ENCODE data around the gene LRRC27.
"Not testable (repeated sequence)": the region's sequence is repeated elsewhere in the genome, so short reads cannot be mapped to it uniquely, and the experiment has no call there.

LRRC27 gene

GRCh38 chr10:132313865-132314264 is 18.1 kb upstream of the LRRC27 start:
- no peaks in the 10 kb centered on the region for H3K36me3 ChIP-seq (ENCODE audit: control insufficient read depth in 1 of 2, insufficient read depth in 2 of 2, low read depth in 1 of 2, low read length in 2 of 2)
- WGBS, result 96% methylated on average over 5 of the region's 6 CpGs
- peaks cover 7% of the 10 kb centered on the region for H3K4me1 ChIP-seq (ENCODE audit: control insufficient read depth, insufficient read depth, low read depth, low read length)
- H3K4ac ChIP-seq (ENCODE audit: low read depth in 1 of 2, low read length in 2 of 2), result no peak overlapping the region
- H3K4me3 ChIP-seq (ENCODE audit: insufficient read depth in 1 of 2, low read depth in 1 of 2, low read length in 2 of 2), result no peak overlapping the region
- peaks cover 5% of the 10 kb centered on the region for H3K9me3 ChIP-seq (ENCODE audit: control insufficient read depth, low read length)
- no peak overlapping the region for H2BK12ac ChIP-seq (ENCODE audit: low read length in 2 of 2)
- peaks cover 1% of the 10 kb centered on the region for H3K79me1 ChIP-seq (replicated peaks; ENCODE audit: low read length, poor library complexity, severe bottlenecking)
- no peak overlapping the region for H4K8ac ChIP-seq (ENCODE audit: low read length)
- H3K23ac ChIP-seq (ENCODE audit: low read length in 2 of 2), result no peak overlapping the region
- peaks cover 0 to 8% of the 10 kb centered on the region in 2 experiments for H3K27me3 ChIP-seq (ENCODE audit: control insufficient read depth in 1 of 2, insufficient read depth in 1 of 2, low read length in 2 of 2)
- H2BK5ac ChIP-seq (ENCODE audit: low read depth, low read length, poor library complexity, severe bottlenecking), result no peak overlapping the region
- H2AK5ac ChIP-seq (ENCODE audit: low read length, severe bottlenecking), result no peak overlapping the region
- H3K4me2 ChIP-seq (ENCODE audit: low read length, poor library complexity, severe bottlenecking), result no peak overlapping the region
- H3K9ac ChIP-seq (ENCODE audit: low read length), result no peak overlapping the region
- no peak overlapping the region for H2AFZ ChIP-seq (ENCODE audit: low read depth, low read length)
- DNase-seq, result no peak
- no peak overlapping the region for H3K18ac ChIP-seq (ENCODE audit: low read depth in 1 of 2, low read length in 2 of 2)
- no peak overlapping the region for H3K14ac ChIP-seq (ENCODE audit: low read length in 2 of 2)
- no peak overlapping the region for H3K27ac ChIP-seq (ENCODE audit: low read length, poor library complexity, severe bottlenecking)
- H2BK15ac ChIP-seq (ENCODE audit: low read depth, poor library complexity, severe bottlenecking), result no peak overlapping the region
- no peak overlapping the region for H4K91ac ChIP-seq (ENCODE audit: low read length)
- H2BK120ac ChIP-seq (ENCODE audit: low read depth, low read length), result no peak overlapping the region

GRCh38 chr10:132314336-132314735 is 17.7 kb upstream of the LRRC27 start:
- no peak overlapping the region for H3K23ac ChIP-seq (ENCODE audit: low read length in 2 of 2)
- no peak overlapping the region for H2BK5ac ChIP-seq (ENCODE audit: low read depth, low read length, poor library complexity, severe bottlenecking)
- H3K14ac ChIP-seq (ENCODE audit: low read length in 2 of 2), result no peak overlapping the region
- no peaks in the 10 kb centered on the region for H3K36me3 ChIP-seq (ENCODE audit: control insufficient read depth in 1 of 2, insufficient read depth in 2 of 2, low read depth in 1 of 2, low read length in 2 of 2)
- H3K9ac ChIP-seq (ENCODE audit: low read length), result no peak overlapping the region
- no peak overlapping the region for H3K27ac ChIP-seq (ENCODE audit: low read length, poor library complexity, severe bottlenecking)
- no peak overlapping the region for H4K91ac ChIP-seq (ENCODE audit: low read length)
- peaks cover 0 to 4% of the 10 kb centered on the region in 2 experiments for H3K27me3 ChIP-seq (ENCODE audit: control insufficient read depth in 1 of 2, insufficient read depth in 1 of 2, low read length in 2 of 2)
- no peak overlapping the region for H2BK15ac ChIP-seq (ENCODE audit: low read depth, poor library complexity, severe bottlenecking)
- no peak overlapping the region for H3K4me2 ChIP-seq (ENCODE audit: low read length, poor library complexity, severe bottlenecking)
- H3K4me1 ChIP-seq (ENCODE audit: control insufficient read depth, insufficient read depth, low read depth, low read length), result peaks cover 4% of the 10 kb centered on the region
- H3K4me3 ChIP-seq (ENCODE audit: insufficient read depth in 1 of 2, low read depth in 1 of 2, low read length in 2 of 2), result no peak overlapping the region
- no peak overlapping the region for H2AFZ ChIP-seq (ENCODE audit: low read depth, low read length)
- H3K79me1 ChIP-seq (replicated peaks; ENCODE audit: low read length, poor library complexity, severe bottlenecking), result peaks cover 2% of the 10 kb centered on the region
- peaks cover 5% of the 10 kb centered on the region for H3K9me3 ChIP-seq (ENCODE audit: control insufficient read depth, low read length)
- H3K18ac ChIP-seq (ENCODE audit: low read depth in 1 of 2, low read length in 2 of 2), result no peak overlapping the region
- no peak overlapping the region for H2BK12ac ChIP-seq (ENCODE audit: low read length in 2 of 2)
- no peak overlapping the region for H4K8ac ChIP-seq (ENCODE audit: low read length)
- WGBS, result 95% methylated on average over 3 of the region's 4 CpGs
- DNase-seq, result no peak
- no peak overlapping the region for H2BK120ac ChIP-seq (ENCODE audit: low read depth, low read length)
- H2AK5ac ChIP-seq (ENCODE audit: low read length, severe bottlenecking), result no peak overlapping the region
- no peak overlapping the region for H3K4ac ChIP-seq (ENCODE audit: low read depth in 1 of 2, low read length in 2 of 2)

GRCh38 chr10:132314881-132315280 is 17.1 kb upstream of the LRRC27 start:
- not testable (repeated sequence) for H2AFZ ChIP-seq (ENCODE audit: low read depth, low read length); H2BK15ac ChIP-seq (ENCODE audit: low read depth, poor library complexity, severe bottlenecking); H3K27ac ChIP-seq (ENCODE audit: low read length, poor library complexity, severe bottlenecking); H3K27me3 ChIP-seq (ENCODE audit: control insufficient read depth in 1 of 2, insufficient read depth in 1 of 2, low read length in 2 of 2); H4K91ac ChIP-seq (ENCODE audit: low read length); H4K8ac ChIP-seq (ENCODE audit: low read length); H2BK5ac ChIP-seq (ENCODE audit: low read depth, low read length, poor library complexity, severe bottlenecking); H3K36me3 ChIP-seq (ENCODE audit: control insufficient read depth in 1 of 2, insufficient read depth in 2 of 2, low read depth in 1 of 2, low read length in 2 of 2); H3K4me2 ChIP-seq (ENCODE audit: low read length, poor library complexity, severe bottlenecking); H3K4me3 ChIP-seq (ENCODE audit: insufficient read depth in 1 of 2, low read depth in 1 of 2, low read length in 2 of 2); H3K79me1 ChIP-seq (replicated peaks; ENCODE audit: low read length, poor library complexity, severe bottlenecking); H2BK120ac ChIP-seq (ENCODE audit: low read depth, low read length); H3K4ac ChIP-seq (ENCODE audit: low read depth in 1 of 2, low read length in 2 of 2); H3K23ac ChIP-seq (ENCODE audit: low read length in 2 of 2); H3K9ac ChIP-seq (ENCODE audit: low read length); H3K4me1 ChIP-seq (ENCODE audit: control insufficient read depth, insufficient read depth, low read depth, low read length); H2AK5ac ChIP-seq (ENCODE audit: low read length, severe bottlenecking); H2BK12ac ChIP-seq (ENCODE audit: low read length in 2 of 2); H3K14ac ChIP-seq (ENCODE audit: low read length in 2 of 2); H3K9me3 ChIP-seq (ENCODE audit: control insufficient read depth, low read length); DNase-seq; H3K18ac ChIP-seq (ENCODE audit: low read depth in 1 of 2, low read length in 2 of 2)
- WGBS, result 95% methylated on average over 8 of the region's 8 CpGs

GRCh38 chr10:132316133-132316532 is 15.9 kb upstream of the LRRC27 start:
- no peak overlapping the region for H2AK5ac ChIP-seq (ENCODE audit: low read length, severe bottlenecking)
- DNase-seq, result no peak
- no peak overlapping the region for H3K14ac ChIP-seq (ENCODE audit: low read length in 2 of 2)
- no peak overlapping the region for H4K91ac ChIP-seq (ENCODE audit: low read length)
- no peaks in the 10 kb centered on the region for H3K36me3 ChIP-seq (ENCODE audit: control insufficient read depth in 1 of 2, insufficient read depth in 2 of 2, low read depth in 1 of 2, low read length in 2 of 2)
- H3K27me3 ChIP-seq (ENCODE audit: control insufficient read depth in 1 of 2, insufficient read depth in 1 of 2, low read length in 2 of 2), result no peaks in the 10 kb centered on the region
- peaks cover 14% of the 10 kb centered on the region for H3K4me1 ChIP-seq (ENCODE audit: control insufficient read depth, insufficient read depth, low read depth, low read length)
- H2BK120ac ChIP-seq (ENCODE audit: low read depth, low read length), result no peak overlapping the region
- no peak overlapping the region for H3K9ac ChIP-seq (ENCODE audit: low read length)
- no peak overlapping the region for H2BK5ac ChIP-seq (ENCODE audit: low read depth, low read length, poor library complexity, severe bottlenecking)
- 83% methylated on average over 5 of the region's 5 CpGs for WGBS
- H3K4ac ChIP-seq (ENCODE audit: low read depth in 1 of 2, low read length in 2 of 2), result no peak overlapping the region
- no peak overlapping the region for H2BK15ac ChIP-seq (ENCODE audit: low read depth, poor library complexity, severe bottlenecking)
- no peak overlapping the region for H3K27ac ChIP-seq (ENCODE audit: low read length, poor library complexity, severe bottlenecking)
- no peak overlapping the region for H2AFZ ChIP-seq (ENCODE audit: low read depth, low read length)
- no peak overlapping the region for H3K4me3 ChIP-seq (ENCODE audit: insufficient read depth in 1 of 2, low read depth in 1 of 2, low read length in 2 of 2)
- no peak overlapping the region for H3K23ac ChIP-seq (ENCODE audit: low read length in 2 of 2)
- no peak overlapping the region for H3K18ac ChIP-seq (ENCODE audit: low read depth in 1 of 2, low read length in 2 of 2)
- H4K8ac ChIP-seq (ENCODE audit: low read length), result no peak overlapping the region
- peaks cover 9% of the 10 kb centered on the region for H3K79me1 ChIP-seq (replicated peaks; ENCODE audit: low read length, poor library complexity, severe bottlenecking)
- no peak overlapping the region for H2BK12ac ChIP-seq (ENCODE audit: low read length in 2 of 2)
- no peak overlapping the region for H3K4me2 ChIP-seq (ENCODE audit: low read length, poor library complexity, severe bottlenecking)
- H3K9me3 ChIP-seq (ENCODE audit: control insufficient read depth, low read length), result peaks cover 5% of the 10 kb centered on the region

All from mesenchymal stem cell (in vitro differentiated cells and primary cell).